Measurements from ENCODE around the gene SLC25A39. TPM values are rescaled to one million over a fixed set of nuclear protein-coding genes. Genes with fewer than 3 reads are reported as not detected.

SLC25A39 gene
- total and polyA plus RNA-seq, 9 of the 15 experiments (the other 6 are each of a cell fraction or from before 2014, with no cell fraction given): 4.8 to 267 (median 140) TPM

GRCh38 chr17:44326861-44327444, 2.3 kb upstream of the SLC25A39 start (continued):
- TF ChIP-seq, protein P1, sequence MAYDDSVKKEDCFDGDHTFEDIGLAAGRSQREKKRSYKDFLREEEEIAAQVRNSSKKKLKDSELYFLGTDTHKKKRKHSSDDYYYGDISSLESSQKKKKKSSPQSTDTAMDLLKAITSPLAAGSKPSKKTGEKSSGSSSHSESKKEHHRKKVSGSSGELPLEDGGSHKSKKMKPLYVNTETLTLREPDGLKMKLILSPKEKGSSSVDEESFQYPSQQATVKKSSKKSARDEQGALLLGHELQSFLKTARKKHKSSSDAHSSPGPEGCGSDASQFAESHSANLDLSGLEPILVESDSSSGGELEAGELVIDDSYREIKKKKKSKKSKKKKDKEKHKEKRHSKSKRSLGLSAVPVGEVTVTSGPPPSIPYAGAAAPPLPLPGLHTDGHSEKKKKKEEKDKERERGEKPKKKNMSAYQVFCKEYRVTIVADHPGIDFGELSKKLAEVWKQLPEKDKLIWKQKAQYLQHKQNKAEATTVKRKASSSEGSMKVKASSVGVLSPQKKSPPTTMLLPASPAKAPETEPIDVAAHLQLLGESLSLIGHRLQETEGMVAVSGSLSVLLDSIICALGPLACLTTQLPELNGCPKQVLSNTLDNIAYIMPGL (CRISPR knock-in tag; IDR thresholded peaks at IDR 0.05): no peak
- no peak for TF ChIP-seq YY1 (IDR thresholded peaks at IDR 0.05; ENCODE audit: borderline replicate concordance in 1 of 3, control insufficient read depth in 1 of 3, extremely low read depth in 1 of 3, insufficient read depth in 3 of 3, insufficient read length in 1 of 3, insufficient replicate concordance in 2 of 3, low read depth in 1 of 3, low read length in 2 of 3)
- TF ChIP-seq TCF7 (IDR thresholded peaks at IDR 0.05; ENCODE audit: borderline replicate concordance): no peak
- TF ChIP-seq TEAD4 (IDR thresholded peaks at IDR 0.05; ENCODE audit: low read length): peak; percentile 47; the same call in 1 of the 2 replicates
- no peak for TF ChIP-seq TEAD4 (CRISPR knock-in tag; IDR thresholded peaks at IDR 0.05; ENCODE audit: borderline replicate concordance)
- no peak for TF ChIP-seq PHF21A (IDR thresholded peaks at IDR 0.05; ENCODE audit: borderline replicate concordance, low read depth)
- TF ChIP-seq, protein P2, sequence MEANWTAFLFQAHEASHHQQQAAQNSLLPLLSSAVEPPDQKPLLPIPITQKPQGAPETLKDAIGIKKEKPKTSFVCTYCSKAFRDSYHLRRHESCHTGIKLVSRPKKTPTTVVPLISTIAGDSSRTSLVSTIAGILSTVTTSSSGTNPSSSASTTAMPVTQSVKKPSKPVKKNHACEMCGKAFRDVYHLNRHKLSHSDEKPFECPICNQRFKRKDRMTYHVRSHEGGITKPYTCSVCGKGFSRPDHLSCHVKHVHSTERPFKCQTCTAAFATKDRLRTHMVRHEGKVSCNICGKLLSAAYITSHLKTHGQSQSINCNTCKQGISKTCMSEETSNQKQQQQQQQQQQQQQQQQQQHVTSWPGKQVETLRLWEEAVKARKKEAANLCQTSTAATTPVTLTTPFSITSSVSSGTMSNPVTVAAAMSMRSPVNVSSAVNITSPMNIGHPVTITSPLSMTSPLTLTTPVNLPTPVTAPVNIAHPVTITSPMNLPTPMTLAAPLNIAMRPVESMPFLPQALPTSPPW (CRISPR knock-in tag; IDR thresholded peaks at IDR 0.05): peak; percentile 98
- TF ChIP-seq BRD4 (IDR thresholded peaks at IDR 0.05): no peak
- peak; percentile 67; the same call in 1 of the 2 replicates for TF ChIP-seq JUN (IDR thresholded peaks at IDR 0.05; ENCODE audit: borderline replicate concordance, low read depth, low read length)
- TF ChIP-seq JUN (CRISPR knock-in tag; IDR thresholded peaks at IDR 0.05; ENCODE audit: borderline replicate concordance): no peak
- no peak for TF ChIP-seq BRF1 (IDR thresholded peaks at IDR 0.05; ENCODE audit: borderline replicate concordance, extremely low read depth, insufficient read length)
- no peak for TF ChIP-seq GABPA (tag; conservative IDR thresholded peaks at IDR 0.05; ENCODE audit: low read depth)
- no peak for TF ChIP-seq FUS (optimal IDR thresholded peaks at IDR 0.05; ENCODE audit: low read depth, low read length)
- TF ChIP-seq, protein P3, sequence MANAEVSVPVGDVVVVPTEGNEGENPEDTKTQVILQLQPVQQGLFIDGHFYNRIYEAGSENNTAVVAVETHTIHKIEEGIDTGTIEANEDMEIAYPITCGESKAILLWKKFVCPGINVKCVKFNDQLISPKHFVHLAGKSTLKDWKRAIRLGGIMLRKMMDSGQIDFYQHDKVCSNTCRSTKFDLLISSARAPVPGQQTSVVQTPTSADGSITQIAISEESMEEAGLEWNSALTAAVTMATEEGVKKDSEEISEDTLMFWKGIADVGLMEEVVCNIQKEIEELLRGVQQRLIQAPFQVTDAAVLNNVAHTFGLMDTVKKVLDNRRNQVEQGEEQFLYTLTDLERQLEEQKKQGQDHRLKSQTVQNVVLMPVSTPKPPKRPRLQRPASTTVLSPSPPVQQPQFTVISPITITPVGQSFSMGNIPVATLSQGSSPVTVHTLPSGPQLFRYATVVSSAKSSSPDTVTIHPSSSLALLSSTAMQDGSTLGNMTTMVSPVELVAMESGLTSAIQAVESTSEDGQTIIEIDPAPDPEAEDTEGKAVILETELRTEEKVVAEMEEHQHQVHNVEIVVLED (CRISPR knock-in tag; IDR thresholded peaks at IDR 0.05): peak; percentile 49; the same call in 1 of the 2 replicates
- peak; percentile 90 for TF ChIP-seq NEUROD1 (IDR thresholded peaks at IDR 0.05; ENCODE audit: borderline replicate concordance, low read depth, low read length, partially characterized antibody)
- TF ChIP-seq ZFP91 (CRISPR knock-in tag; IDR thresholded peaks at IDR 0.05): peak; percentile 82; the same call in 1 of the 2 replicates
- TF ChIP-seq PHB (CRISPR knock-in tag; IDR thresholded peaks at IDR 0.05): no peak
- TF ChIP-seq ZNF3 (CRISPR knock-in tag; IDR thresholded peaks at IDR 0.05): no peak
- TF ChIP-seq CHD2 (IDR thresholded peaks at IDR 0.05; ENCODE audit: low read depth, low read length): no peak
